Thyroid gland (tissue), 4 donors: ENCODE measurements around the gene BDNF.

ENCODE experiments used
- POLR2A ChIP-seq, 2 donors: fragments of 450-650 bp; IDR thresholded peaks; one replicate each; pipeline ENCODE4 v1.6.1; 2017; ENCODE audit warnings: antibody characterized with exemption in 2 of 2, mild to moderate bottlenecking in 2 of 2, moderate library complexity in 1 of 2
- TF ChIP-seq, protein P1 (sequence below), 6 experiments: fragments of 200-600 bp in 3 of 6; fragments of 450-650 bp in 3 of 6; sonication (generic) in 3 of 6; IDR thresholded peaks; one replicate each; pipeline ENCODE4 v1.5.1; 2016 to 2019; ENCODE audit warnings: antibody characterized with exemption in 6 of 6, mild to moderate bottlenecking in 2 of 6, inconsistent platforms in 1 of 6, moderate library complexity in 1 of 6

DNA sequence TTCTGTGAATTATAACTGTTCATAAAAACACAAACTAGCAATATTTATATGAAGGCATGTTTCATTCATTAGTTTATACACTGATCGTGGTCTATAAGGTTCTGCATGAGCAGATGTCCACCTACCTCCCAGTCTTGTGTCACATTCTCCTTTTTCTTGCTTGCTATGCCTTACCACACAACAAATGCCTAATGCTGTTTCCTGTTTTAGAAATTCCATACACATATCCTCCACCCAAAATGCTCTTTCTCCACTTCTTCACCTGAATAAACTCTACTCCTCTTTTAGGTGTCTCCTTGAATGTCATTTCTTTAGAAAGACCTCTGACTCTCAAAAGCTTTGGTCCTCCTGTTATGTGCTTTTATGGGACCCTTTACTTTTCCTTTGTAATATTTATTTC lies 88.9 kb downstream of the BDNF start:
- TF ChIP-seq, protein P1, sequence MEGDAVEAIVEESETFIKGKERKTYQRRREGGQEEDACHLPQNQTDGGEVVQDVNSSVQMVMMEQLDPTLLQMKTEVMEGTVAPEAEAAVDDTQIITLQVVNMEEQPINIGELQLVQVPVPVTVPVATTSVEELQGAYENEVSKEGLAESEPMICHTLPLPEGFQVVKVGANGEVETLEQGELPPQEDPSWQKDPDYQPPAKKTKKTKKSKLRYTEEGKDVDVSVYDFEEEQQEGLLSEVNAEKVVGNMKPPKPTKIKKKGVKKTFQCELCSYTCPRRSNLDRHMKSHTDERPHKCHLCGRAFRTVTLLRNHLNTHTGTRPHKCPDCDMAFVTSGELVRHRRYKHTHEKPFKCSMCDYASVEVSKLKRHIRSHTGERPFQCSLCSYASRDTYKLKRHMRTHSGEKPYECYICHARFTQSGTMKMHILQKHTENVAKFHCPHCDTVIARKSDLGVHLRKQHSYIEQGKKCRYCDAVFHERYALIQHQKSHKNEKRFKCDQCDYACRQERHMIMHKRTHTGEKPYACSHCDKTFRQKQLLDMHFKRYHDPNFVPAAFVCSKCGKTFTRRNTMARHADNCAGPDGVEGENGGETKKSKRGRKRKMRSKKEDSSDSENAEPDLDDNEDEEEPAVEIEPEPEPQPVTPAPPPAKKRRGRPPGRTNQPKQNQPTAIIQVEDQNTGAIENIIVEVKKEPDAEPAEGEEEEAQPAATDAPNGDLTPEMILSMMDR (IDR thresholded peaks at IDR 0.05): no peak
- TF ChIP-seq POLR2A (IDR thresholded peaks at IDR 0.05): no peak
